Measurements from ENCODE around the gene CHIT1.

GRCh38 chr1:203271018-203271743, 41.7 kb upstream of the CHIT1 start:
- TF ChIP-seq EZH2 (IDR thresholded peaks at IDR 0.05; ENCODE audit: borderline replicate concordance, insufficient read depth, low read length, poor library complexity, severe bottlenecking), result no peak
- TF ChIP-seq TAF1 (IDR thresholded peaks at IDR 0.05; ENCODE audit: low read depth), result no peak
- no peak for TF ChIP-seq MXI1 (conservative IDR thresholded peaks at IDR 0.05; ENCODE audit: poor library complexity, severe bottlenecking)
- no peak for TF ChIP-seq POLR2AphosphoS5 (IDR thresholded peaks at IDR 0.05)
- no peak for TF ChIP-seq SMC3 (conservative IDR thresholded peaks at IDR 0.05; ENCODE audit: poor library complexity)
- TF ChIP-seq, protein P1, sequence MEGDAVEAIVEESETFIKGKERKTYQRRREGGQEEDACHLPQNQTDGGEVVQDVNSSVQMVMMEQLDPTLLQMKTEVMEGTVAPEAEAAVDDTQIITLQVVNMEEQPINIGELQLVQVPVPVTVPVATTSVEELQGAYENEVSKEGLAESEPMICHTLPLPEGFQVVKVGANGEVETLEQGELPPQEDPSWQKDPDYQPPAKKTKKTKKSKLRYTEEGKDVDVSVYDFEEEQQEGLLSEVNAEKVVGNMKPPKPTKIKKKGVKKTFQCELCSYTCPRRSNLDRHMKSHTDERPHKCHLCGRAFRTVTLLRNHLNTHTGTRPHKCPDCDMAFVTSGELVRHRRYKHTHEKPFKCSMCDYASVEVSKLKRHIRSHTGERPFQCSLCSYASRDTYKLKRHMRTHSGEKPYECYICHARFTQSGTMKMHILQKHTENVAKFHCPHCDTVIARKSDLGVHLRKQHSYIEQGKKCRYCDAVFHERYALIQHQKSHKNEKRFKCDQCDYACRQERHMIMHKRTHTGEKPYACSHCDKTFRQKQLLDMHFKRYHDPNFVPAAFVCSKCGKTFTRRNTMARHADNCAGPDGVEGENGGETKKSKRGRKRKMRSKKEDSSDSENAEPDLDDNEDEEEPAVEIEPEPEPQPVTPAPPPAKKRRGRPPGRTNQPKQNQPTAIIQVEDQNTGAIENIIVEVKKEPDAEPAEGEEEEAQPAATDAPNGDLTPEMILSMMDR (IDR thresholded peaks at IDR 0.05; ENCODE audit: poor library complexity, severe bottlenecking), result no peak
- no peak for TF ChIP-seq EP300 (conservative IDR thresholded peaks at IDR 0.05; ENCODE audit: poor library complexity, severe bottlenecking)
- no peak for TF ChIP-seq REST (IDR thresholded peaks at IDR 0.05; ENCODE audit: borderline replicate concordance)
